GM12878 (cell line): ENCODE measurements around the gene TIMP2. TPM values are rescaled to one million over a fixed set of nuclear protein-coding genes. Genes with fewer than 3 reads are reported as not detected.

ENCODE experiments used
- ATAC-seq: fragments of 200-7000 bp; cut with Tn5 transposase; 3 replicates; pipeline ENCODE4 v1.9.1; 2020; ENCODE audit warnings: mild to moderate bottlenecking, moderate library complexity
- BruUV-seq: library from RNA; stranded (reverse); fragments of 400-500 nt; replicated peaks from 2 replicates; lab custom pipeline; 2021; lab: Mats Ljungman, UMichigan
- CTCF ChIA-PET: fragments of 300-600 bp; sonication (Branson Sonifier 250); formaldehyde crosslinking; extraction: SDS; loops from one replicate; lab custom pipeline; 2021; ENCODE audit warnings: inconsistent platforms; lab: Yijun Ruan, JAX
- POLR2A ChIA-PET: fragments of 350-600 bp; formaldehyde crosslinking; extraction: SDS; loops from one replicate; lab custom pipeline; 2021; ENCODE audit warnings: inconsistent platforms; lab: Charles Lee
- RAD21 ChIA-PET: fragments of 300-600 bp; sonication (Branson Sonifier 250); formaldehyde crosslinking; loops from one replicate; lab custom pipeline; 2023; ENCODE audit warnings: antibody characterized with exemption; ENCODE audit not compliant: unreplicated experiment; lab: Charles Lee
- SMC1A ChIA-PET: fragments of 300-600 bp; sonication (Branson Sonifier 250); formaldehyde crosslinking; loops from one replicate; lab custom pipeline; 2023; ENCODE audit not compliant: unreplicated experiment, uncharacterized antibody; lab: Charles Lee
- DNase-seq: peaks from one replicate; pipeline ENCODE4 v3.0.0-alpha.2; 2011; ENCODE audit warnings: low read depth, low spot score
- FAIRE-seq: peaks from 3 replicates; lab custom pipeline; 2011; peaks lifted over from hg19 to GRCh38; lab: Jason Lieb, UNC
- H2AFZ ChIP-seq: 2 replicates; pipeline ENCODE4 v1.6.0; 2011; ENCODE audit warnings: low read depth, low read length, control low read depth; ENCODE audit not compliant: control insufficient read depth
- H3K27ac ChIP-seq: 2 replicates; pipeline ENCODE4 v1.5.1; 2011; ENCODE audit warnings: control low read depth; ENCODE audit not compliant: control insufficient read depth, insufficient read depth
- H3K27me3 ChIP-seq, 2 experiments: replicated peaks in 1 of 2; 2 replicates each; pipeline versions ENCODE4 v1.6.0 to v1.6.1; 2011; ENCODE audit warnings: low read length in 1 of 2; ENCODE audit not compliant: control insufficient read depth in 2 of 2, insufficient read depth in 2 of 2
- H3K36me3 ChIP-seq, 2 experiments: 2 replicates each; pipeline ENCODE4 v1.5.1; 2011; ENCODE audit warnings: low read length in 1 of 2; ENCODE audit not compliant: control insufficient read depth in 2 of 2, insufficient read depth in 2 of 2
- H3K4me1 ChIP-seq: 2 replicates; pipeline ENCODE4 v1.6.1; 2011; ENCODE audit warnings: mild to moderate bottlenecking, low read length, moderate library complexity, mixed read lengths; ENCODE audit not compliant: control insufficient read depth, insufficient read depth
- H3K4me2 ChIP-seq: 2 replicates; pipeline ENCODE4 v1.6.0; 2011; ENCODE audit warnings: control low read depth; ENCODE audit not compliant: control insufficient read depth, insufficient read depth
- H3K4me3 ChIP-seq: fragments of 200-600 bp; sonication (generic); 2 replicates; pipeline ENCODE4 v1.5.1; 2016
- H3K79me2 ChIP-seq: 2 replicates; pipeline ENCODE4 v1.6.0; 2011; ENCODE audit warnings: low read length; ENCODE audit not compliant: control insufficient read depth, insufficient read depth
- H3K9ac ChIP-seq: 2 replicates; pipeline ENCODE4 v1.8.0; 2011; ENCODE audit warnings: low read length, control low read depth, mixed read lengths; ENCODE audit not compliant: control insufficient read depth, insufficient read depth
- H3K9me3 ChIP-seq: replicated peaks from 3 replicates; pipeline ENCODE4 v1.5.1; 2011; ENCODE audit warnings: mild to moderate bottlenecking, low read length; ENCODE audit not compliant: control insufficient read depth, insufficient read depth
- H4K20me1 ChIP-seq: 2 replicates; pipeline ENCODE4 v1.6.0; 2011; ENCODE audit not compliant: control insufficient read depth, insufficient read depth
- DPF2 ChIP-seq: fragments of 450-650 bp; IDR thresholded peaks from 2 replicates; pipeline ENCODE4 v1.6.1; 2017; ENCODE audit warnings: mild to moderate bottlenecking
- JUND ChIP-seq: IDR thresholded peaks from 2 replicates; pipeline ENCODE4 v1.6.1; 2012; ENCODE audit warnings: low read depth, mild to moderate bottlenecking, low read length, improper control_type of control experiment, moderate library complexity
- NKRF ChIP-seq: fragments of 450-650 bp; conservative IDR thresholded peaks from 2 replicates; pipeline ENCODE4 v1.6.1; 2017; ENCODE audit warnings: mild to moderate bottlenecking, moderate library complexity
- POLR2A ChIP-seq: IDR thresholded peaks from 2 replicates; pipeline ENCODE4 v1.6.1; 2011; ENCODE audit warnings: low read depth, mild to moderate bottlenecking, low read length
- RCOR1 ChIP-seq: conservative IDR thresholded peaks from 2 replicates; pipeline ENCODE4 v1.6.1; 2012; ENCODE audit warnings: low read depth, low read length, improper control_type of control experiment
- SREBF1 ChIP-seq: IDR thresholded peaks from 2 replicates; pipeline ENCODE4 v1.6.1; 2012; ENCODE audit warnings: mild to moderate bottlenecking, low read length
- WGBS: methylation state at CpG from one replicate; pipeline ENCODE4 v1.1.6; 2016; ENCODE audit warnings: low lambda C conversion rate; ENCODE audit not compliant: insufficient replicate concordance, insufficient coverage; ENCODE audit errors: missing lambda C conversion rate; 5-methylcytosine and 5-hydroxymethylcytosine counted together
- in situ Hi-C: fragments of 300-500 bp; cut with MboI; formaldehyde crosslinking; loops from 9 replicates; pipeline ENCODE4 v1.14.3; 2018; ENCODE audit warnings: mixed read lengths
- intact Hi-C: fragments of 100-400 bp; cut with micrococcal nuclease; formaldehyde crosslinking; loops from one replicate; pipeline ENCODE4 v1.14.2; 2022; ENCODE audit not compliant: unreplicated experiment
- polyA plus RNA-seq, 11 experiments: library from polyadenylated mRNA; depleted of rRNA in 4 of 11; unstranded in 6 of 11; stranded (reverse) in 5 of 11; fragments of >200 nt; fragmentation: Nextera tagmentation in 4 of 11; fragmentation: Illumina TruSeq in 1 of 11; extraction: Ambion mirVana in 4 of 11; extraction: Trizol in 1 of 11; gene quantifications; 1 replicate in 1 of 11; 2 replicates in 10 of 11; pipeline versions ENCODE4 v1.2.1 to v1.2.3, GENCODE V29; 2011 to 2016; ENCODE audit warnings: inconsistent platforms in 2 of 11, missing spikeins in 2 of 11, low read depth in 1 of 11
- total RNA-seq, 4 experiments: library from RNA; depleted of rRNA in 3 of 4; stranded (reverse); fragments of >200 nt in 3 of 4; fragmentation: Illumina TruSeq in 1 of 4; extraction: Trizol in 1 of 4; gene quantifications; 2 replicates each; pipeline versions ENCODE4 v1.2.1 to v1.2.3, GENCODE V29; 2013 to 2021
- TF ChIP-seq, protein P1 (sequence below): fragments of 450-650 bp; IDR thresholded peaks from 2 replicates; pipeline ENCODE4 v1.6.1; 2018; ENCODE audit warnings: borderline replicate concordance, mild to moderate bottlenecking; ENCODE audit not compliant: partially characterized antibody

The TIMP2 gene
- total and polyA plus RNA-seq, 10 of the 15 experiments (the other 5 are each of a cell fraction or from before 2014, with no cell fraction given): 0.03 to 0.41 (median 0.04) TPM; not detected in 7

- TF ChIP-seq NKRF (no peak), SREBF1 (no peak), POLR2A (no peak), JUND (no peak), DPF2 (no peak), RCOR1 (no peak)
- TF ChIP-seq, protein P1, sequence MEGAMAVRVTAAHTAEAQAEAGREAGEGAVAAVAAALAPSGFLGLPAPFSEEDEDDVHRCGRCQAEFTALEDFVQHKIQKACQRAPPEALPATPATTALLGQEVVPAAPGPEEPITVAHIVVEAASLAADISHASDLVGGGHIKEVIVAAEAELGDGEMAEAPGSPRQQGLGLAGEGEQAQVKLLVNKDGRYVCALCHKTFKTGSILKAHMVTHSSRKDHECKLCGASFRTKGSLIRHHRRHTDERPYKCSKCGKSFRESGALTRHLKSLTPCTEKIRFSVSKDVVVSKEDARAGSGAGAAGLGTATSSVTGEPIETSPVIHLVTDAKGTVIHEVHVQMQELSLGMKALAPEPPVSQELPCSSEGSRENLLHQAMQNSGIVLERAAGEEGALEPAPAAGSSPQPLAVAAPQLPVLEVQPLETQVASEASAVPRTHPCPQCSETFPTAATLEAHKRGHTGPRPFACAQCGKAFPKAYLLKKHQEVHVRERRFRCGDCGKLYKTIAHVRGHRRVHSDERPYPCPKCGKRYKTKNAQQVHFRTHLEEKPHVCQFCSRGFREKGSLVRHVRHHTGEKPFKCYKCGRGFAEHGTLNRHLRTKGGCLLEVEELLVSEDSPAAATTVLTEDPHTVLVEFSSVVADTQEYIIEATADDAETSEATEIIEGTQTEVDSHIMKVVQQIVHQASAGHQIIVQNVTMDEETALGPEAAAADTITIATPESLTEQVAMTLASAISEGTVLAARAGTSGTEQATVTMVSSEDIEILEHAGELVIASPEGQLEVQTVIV: no peak
- Histone ChIP-seq H3K79me2 (no peaks in the 10 kb centered on the region; the same call in 1 of the 2 replicates), H3K36me3 (peaks cover 50 to 56% of the 10 kb centered on the region in 2 experiments), H3K4me2 (no peak overlapping the region), H4K20me1 (no peaks in the 10 kb centered on the region), H3K9me3 (no peaks in the 10 kb centered on the region), H3K9ac (no peak overlapping the region), H3K27ac (no peak overlapping the region), H3K4me1 (no peaks in the 10 kb centered on the region), H2AFZ (no peak overlapping the region), H3K27me3 (no peaks in the 10 kb centered on the region), H3K4me3 (no peak overlapping the region)
- intact Hi-C loops (no loop called here), in situ Hi-C loops (no loop called here)
- ATAC-seq (no peak), DNase-seq (no peak), FAIRE-seq (no peak)
- CTCF ChIA-PET: no interaction called here
- SMC1A ChIA-PET: no interaction called here
- POLR2A ChIA-PET: no interaction called here
- RAD21 ChIA-PET: no interaction called here
- no TSS peak for BruUV-seq
- 100% methylated on average over 8 of the region's 8 CpGs for WGBS
Observed at GRCh38 chr17:78821961-78822360, 103.2 kb downstream of the TIMP2 start.
